HEK293 (cell line): ENCODE measurements around the gene SLMAP.

Experiments
- CTCF ChIA-PET: fragments of 350-600 bp; formaldehyde crosslinking; extraction: SDS; loops from one replicate; lab custom pipeline; 2021; ENCODE audit warnings: antibody characterized with exemption; lab: Yijun Ruan, JAX
- POLR2A ChIA-PET: fragments of 300-600 bp; formaldehyde crosslinking; extraction: SDS; loops from one replicate; lab custom pipeline; 2020; ENCODE audit warnings: antibody characterized with exemption, inconsistent platforms; lab: Yijun Ruan, JAX
- H3K27ac ChIP-seq: fragments of 200-500 bp; sonication (Bioruptor generic); 2 replicates; pipeline ENCODE4 v1.5.1; 2014; ENCODE audit warnings: low read depth, low read length, control low read depth, inconsistent platforms; ENCODE audit errors: extremely low read depth
- H3K36me3 ChIP-seq, 2 experiments: fragments of 200-500 bp in 1 of 2; sonication (Bioruptor generic) in 1 of 2; 1 replicate in 1 of 2; 2 replicates in 1 of 2; pipeline ENCODE4 v1.5.1; 2014 to 2017; ENCODE audit warnings: inconsistent platforms in 2 of 2, low read length in 2 of 2; ENCODE audit not compliant: control insufficient read depth in 2 of 2, insufficient read depth in 1 of 2
- H3K4me1 ChIP-seq: fragments of 200-500 bp; sonication (Bioruptor generic); 2 replicates; pipeline ENCODE4 v1.5.1; 2014; ENCODE audit warnings: mild to moderate bottlenecking, low read length, inconsistent platforms; ENCODE audit not compliant: control insufficient read depth, insufficient read depth
- H3K4me3 ChIP-seq: 2 replicates; pipeline ENCODE4 v1.5.1; 2011; ENCODE audit warnings: low read depth, mild to moderate bottlenecking, control low read depth, low read length, moderate library complexity
- H3K9me3 ChIP-seq: fragments of 200-500 bp; sonication (Bioruptor generic); 2 replicates; pipeline ENCODE4 v1.5.1; 2014; ENCODE audit warnings: low read depth, low read length, inconsistent platforms; ENCODE audit not compliant: control insufficient read depth, insufficient read depth
- CTCF ChIP-seq: fragments of 450-650 bp; formaldehyde crosslinking; IDR thresholded peaks from 2 replicates; pipeline ENCODE4 v1.5.1; 2016; ENCODE audit warnings: missing biosample characterization, missing genetic modification characterization
- KLF7 ChIP-seq: fragments of 450-650 bp; formaldehyde crosslinking; IDR thresholded peaks from 2 replicates; pipeline ENCODE4 v1.5.1; 2016; ENCODE audit warnings: missing biosample characterization, missing genetic modification characterization, borderline replicate concordance
- KLF9 ChIP-seq: fragments of 450-650 bp; formaldehyde crosslinking; IDR thresholded peaks from 2 replicates; pipeline ENCODE4 v1.5.1; 2016; ENCODE audit warnings: missing biosample characterization, missing genetic modification characterization, low read depth
- MEIS1 ChIP-seq: sonication (generic); formaldehyde crosslinking; IDR thresholded peaks from 2 replicates; pipeline ENCODE4 v1.8.1; 2022; ENCODE audit warnings: missing genetic modification reagents, mild to moderate bottlenecking, borderline replicate concordance
- ZFP37 ChIP-seq: fragments of 450-650 bp; formaldehyde crosslinking; IDR thresholded peaks from 2 replicates; pipeline ENCODE4 v1.5.1; 2016; ENCODE audit warnings: missing biosample characterization, missing genetic modification characterization
- ZFP69B ChIP-seq: fragments of 450-650 bp; formaldehyde crosslinking; IDR thresholded peaks from 2 replicates; pipeline ENCODE4 v1.5.1; 2016; ENCODE audit warnings: missing biosample characterization, missing genetic modification characterization
- ZNF132 ChIP-seq: fragments of 450-650 bp; formaldehyde crosslinking; IDR thresholded peaks from 2 replicates; pipeline ENCODE4 v1.5.1; 2017; ENCODE audit warnings: missing biosample characterization, missing genetic modification characterization, borderline replicate concordance
- ZNF174 ChIP-seq: fragments of 450-650 bp; formaldehyde crosslinking; IDR thresholded peaks from 2 replicates; pipeline ENCODE4 v1.5.0; 2017; ENCODE audit warnings: missing biosample characterization, mild to moderate bottlenecking, missing genetic modification characterization
- ZNF184 ChIP-seq: fragments of 450-650 bp; IDR thresholded peaks from 2 replicates; pipeline ENCODE4 v1.5.1; 2018; ENCODE audit warnings: missing biosample characterization, mild to moderate bottlenecking, missing genetic modification characterization
- ZNF214 ChIP-seq: fragments of 450-650 bp; formaldehyde crosslinking; IDR thresholded peaks from 2 replicates; pipeline ENCODE4 v1.5.1; 2017; ENCODE audit warnings: missing biosample characterization, mild to moderate bottlenecking, missing genetic modification characterization, borderline replicate concordance
- ZNF223 ChIP-seq: fragments of 450-650 bp; formaldehyde crosslinking; IDR thresholded peaks from 2 replicates; pipeline ENCODE4 v1.5.1; 2016; ENCODE audit warnings: missing biosample characterization, missing genetic modification characterization
- ZNF274 ChIP-seq, 2 experiments: fragments of 200-500 bp in 1 of 2; fragments of 450-650 bp in 1 of 2; sonication (Bioruptor generic) in 1 of 2; formaldehyde crosslinking in 1 of 2; IDR thresholded peaks; 2 replicates each; pipeline versions ENCODE4 v1.5.1 to v1.6.1; 2014 to 2016; ENCODE audit warnings: borderline replicate concordance in 1 of 2, inconsistent platforms in 1 of 2, low read length in 1 of 2, missing biosample characterization in 1 of 2, missing genetic modification characterization in 1 of 2
- ZNF311 ChIP-seq: fragments of 450-650 bp; formaldehyde crosslinking; IDR thresholded peaks from 2 replicates; pipeline ENCODE4 v1.5.1; 2017; ENCODE audit warnings: missing biosample characterization, missing genetic modification characterization, borderline replicate concordance
- ZNF544 ChIP-seq: fragments of 450-650 bp; formaldehyde crosslinking; IDR thresholded peaks from 2 replicates; pipeline ENCODE4 v1.5.0; 2017; ENCODE audit warnings: missing biosample characterization, missing genetic modification characterization
- ZNF654 ChIP-seq: fragments of 450-650 bp; formaldehyde crosslinking; IDR thresholded peaks from 2 replicates; pipeline ENCODE4 v1.5.1; 2016; ENCODE audit warnings: low read depth, missing biosample characterization, missing genetic modification characterization
- ZNF707 ChIP-seq: fragments of 450-650 bp; formaldehyde crosslinking; IDR thresholded peaks from 2 replicates; pipeline ENCODE4 v1.5.1; 2016; ENCODE audit warnings: missing biosample characterization, missing genetic modification characterization
- ZNF785 ChIP-seq: fragments of 450-650 bp; formaldehyde crosslinking; IDR thresholded peaks from 2 replicates; pipeline ENCODE4 v1.5.1; 2016; ENCODE audit warnings: missing biosample characterization, missing genetic modification characterization
- ZNF792 ChIP-seq: fragments of 450-650 bp; formaldehyde crosslinking; IDR thresholded peaks from 2 replicates; pipeline ENCODE4 v1.5.1; 2016; ENCODE audit warnings: missing biosample characterization, missing genetic modification characterization
- ZXDB ChIP-seq: fragments of 450-650 bp; formaldehyde crosslinking; IDR thresholded peaks from 2 replicates; pipeline ENCODE4 v1.5.1; 2016; ENCODE audit warnings: missing biosample characterization, missing genetic modification characterization
- TF ChIP-seq, protein P1 (sequence below): fragments of 450-650 bp; formaldehyde crosslinking; IDR thresholded peaks from 2 replicates; pipeline ENCODE4 v1.5.1; 2017; ENCODE audit warnings: missing biosample characterization, missing genetic modification characterization

Gene SLMAP

DNA sequence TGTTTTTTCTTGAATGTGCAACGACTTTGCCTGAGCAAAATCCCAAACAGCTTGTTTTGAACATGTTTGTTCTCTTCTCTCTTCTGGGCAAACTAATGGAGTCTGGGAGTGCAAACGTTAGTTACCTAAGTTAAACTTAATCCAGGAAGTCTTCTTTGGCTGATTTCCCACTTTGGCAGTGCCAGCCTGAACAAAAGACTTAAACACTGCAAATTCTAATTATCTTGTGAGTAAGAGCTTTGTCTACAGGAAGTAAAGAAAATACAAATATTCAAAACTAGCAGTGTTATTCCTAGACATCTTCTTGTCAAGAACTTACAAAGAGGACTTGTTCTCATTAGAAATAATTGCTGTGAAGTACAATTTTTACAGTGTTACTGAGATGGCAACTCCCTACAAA, 46.5 kb upstream of the SLMAP start (continued):
- no peak for TF ChIP-seq ZNF654 (tag by site-specific recombination)

- ChIA-PET POLR2A (interaction anchor here (0.7 kb wide), 1 partner anchor 23 kb away, joined by 4 read pairs; no protein-coding TSS in a partner anchor), CTCF (no interaction called here)
- TF ChIP-seq ZNF132 (no peak), ZNF707 (tag by site-specific recombination) (no peak), ZNF223 (no peak), KLF9 (tag by site-specific recombination) (no peak), ZNF174 (tag by site-specific recombination) (no peak)
- TF ChIP-seq, protein P1, sequence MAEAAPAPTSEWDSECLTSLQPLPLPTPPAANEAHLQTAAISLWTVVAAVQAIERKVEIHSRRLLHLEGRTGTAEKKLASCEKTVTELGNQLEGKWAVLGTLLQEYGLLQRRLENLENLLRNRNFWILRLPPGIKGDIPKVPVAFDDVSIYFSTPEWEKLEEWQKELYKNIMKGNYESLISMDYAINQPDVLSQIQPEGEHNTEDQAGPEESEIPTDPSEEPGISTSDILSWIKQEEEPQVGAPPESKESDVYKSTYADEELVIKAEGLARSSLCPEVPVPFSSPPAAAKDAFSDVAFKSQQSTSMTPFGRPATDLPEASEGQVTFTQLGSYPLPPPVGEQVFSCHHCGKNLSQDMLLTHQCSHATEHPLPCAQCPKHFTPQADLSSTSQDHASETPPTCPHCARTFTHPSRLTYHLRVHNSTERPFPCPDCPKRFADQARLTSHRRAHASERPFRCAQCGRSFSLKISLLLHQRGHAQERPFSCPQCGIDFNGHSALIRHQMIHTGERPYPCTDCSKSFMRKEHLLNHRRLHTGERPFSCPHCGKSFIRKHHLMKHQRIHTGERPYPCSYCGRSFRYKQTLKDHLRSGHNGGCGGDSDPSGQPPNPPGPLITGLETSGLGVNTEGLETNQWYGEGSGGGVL: no peak
- H3K27ac ChIP-seq: no peak overlapping the region
- H3K36me3 ChIP-seq: no peaks in the 10 kb centered on the region
- H3K4me3 ChIP-seq: no peak overlapping the region
- no peaks in the 10 kb centered on the region for H3K9me3 ChIP-seq
- H3K4me1 ChIP-seq: no peaks in the 10 kb centered on the region
Observed at GRCh38 chr3:57715686-57716085, 40.4 kb upstream of the SLMAP start.

DNA sequence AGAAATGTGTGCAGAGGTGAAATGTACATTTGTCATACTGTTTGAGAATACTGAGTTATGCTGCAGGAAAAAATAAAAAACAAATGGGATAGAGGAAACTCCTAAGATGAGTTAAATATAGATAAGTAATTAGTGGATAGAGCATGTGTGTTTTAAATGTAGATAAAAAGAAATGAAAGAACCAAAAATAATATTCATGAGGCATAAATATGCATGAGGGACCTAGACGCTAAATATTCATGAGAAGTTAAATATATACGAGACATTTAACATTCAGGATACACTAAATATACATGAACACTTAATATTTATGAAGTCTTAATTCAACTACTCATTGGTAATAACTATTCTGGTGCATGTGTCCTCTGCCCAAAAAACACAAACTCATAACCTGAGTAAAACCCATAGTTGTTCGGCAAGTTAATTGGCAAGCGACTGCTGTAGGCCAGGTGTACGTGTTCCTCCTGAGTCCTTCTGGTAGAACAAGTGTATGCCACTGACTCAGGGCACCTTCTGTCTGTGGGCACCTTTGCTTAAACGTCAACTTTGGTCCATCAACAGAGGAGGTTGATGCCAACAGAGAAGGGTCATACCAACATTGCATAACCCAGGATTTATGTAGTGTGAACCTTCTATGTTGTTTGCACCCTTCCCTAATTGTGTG, 38.8 kb upstream of the SLMAP start:
- TF ChIP-seq MEIS1 (CRISPR knock-in tag) (no peak), ZNF311 (tag by site-specific recombination) (no peak), ZNF792 (tag by site-specific recombination) (no peak), ZNF785 (tag by site-specific recombination) (no peak), CTCF (tag by site-specific recombination) (no peak), KLF7 (tag by site-specific recombination) (no peak), ZFP69B (no peak), ZNF544 (tag by site-specific recombination) (no peak), KLF9 (tag by site-specific recombination) (no peak), ZNF184 (tag by site-specific recombination) (no peak), ZFP37 (tag by site-specific recombination) (no peak), ZNF214 (no peak), ZXDB (tag by site-specific recombination) (no peak), ZNF274 (IDR thresholded peaks at IDR 0.05; ENCODE audit: low read length) (no peak), ZNF274 (tag by site-specific recombination; IDR thresholded peaks at IDR 0.05; ENCODE audit: borderline replicate concordance) (no peak)
- ChIA-PET POLR2A (no interaction called here), CTCF (no interaction called here)
- Histone ChIP-seq H3K36me3 (no peaks in the 10 kb centered on the region), H3K27ac (no peak overlapping the region), H3K4me1 (no peaks in the 10 kb centered on the region), H3K9me3 (no peaks in the 10 kb centered on the region), H3K4me3 (no peak overlapping the region)
